ENCODE data around the gene ARHGAP22. TPM values are rescaled to one million over a fixed set of nuclear protein-coding genes. Genes with fewer than 3 reads are reported as not detected.
A peak's percentile ranks its signal among the peaks of the same experiment; 100 is the strongest.

The ARHGAP22 gene
- total RNA-seq, 6 donors from 2014 or later = 1.4 to 25.1 (median 7.1) TPM

- Histone ChIP-seq H3K27ac (no peak overlapping the region), H3K27me3 (no peaks in the 10 kb centered on the region), H3K4me1 (peaks cover 0 to 12% (median 4%) of the 10 kb centered on the region in 4 donors), H3K36me3 (no peaks in the 10 kb centered on the region), H3K9me3 (no peaks in the 10 kb centered on the region), H3K4me3 (no peak overlapping the region)
- DNase-seq (no peak), ATAC-seq (ENCODE audit: low FRiP score in 2 of 2) (no peak)
- 63 to 89% methylated on average over 3 to 4 of the region's 4 CpGs for WGBS, 2 donors
- no peak for TF ChIP-seq EP300 (IDR thresholded peaks at IDR 0.05)
- TF ChIP-seq POLR2AphosphoS5 (IDR thresholded peaks at IDR 0.05) = no peak
- no peak for TF ChIP-seq CTCF (IDR thresholded peaks at IDR 0.05)
- no peak for TF ChIP-seq POLR2A (IDR thresholded peaks at IDR 0.05)
Observed at GRCh38 chr10:48611133-48611532, 6.3 kb upstream of the ARHGAP22 start.

DNA sequence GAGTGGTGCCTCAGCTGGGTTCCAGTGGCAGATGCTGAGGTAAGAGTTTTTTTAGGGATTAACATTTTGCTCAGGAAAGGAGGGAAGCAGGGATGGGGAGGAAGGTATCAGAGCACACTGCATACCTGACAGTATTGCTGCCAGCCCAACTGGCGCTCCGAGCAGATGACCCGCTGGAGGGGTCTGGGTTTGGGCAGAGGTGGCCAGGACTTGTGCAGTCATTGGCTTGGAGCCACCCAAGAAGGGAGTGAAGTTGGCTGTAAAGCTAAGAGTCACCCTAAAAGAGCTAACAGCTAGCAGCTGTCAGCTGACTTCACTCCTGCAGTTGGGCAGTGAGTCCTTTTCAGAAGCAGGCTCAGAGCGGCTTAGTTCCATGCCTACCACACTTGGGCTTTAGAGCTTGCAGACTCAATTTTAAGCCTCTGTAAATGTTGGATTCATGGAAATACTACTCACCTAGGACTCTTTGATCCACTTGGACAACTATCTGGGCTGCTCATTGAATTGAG lies 5.8 kb upstream of the ARHGAP22 start:
- Histone ChIP-seq H3K9me3 (no peaks in the 10 kb centered on the region), H3K4me3 (no peak overlapping the region), H3K27ac (no peak overlapping the region), H3K4me1 (peaks cover 0 to 15% (median 4%) of the 10 kb centered on the region in 4 donors), H3K36me3 (no peaks in the 10 kb centered on the region), H3K27me3 (no peaks in the 10 kb centered on the region)
- WGBS, 2 donors = 90 to 92% methylated on average over 4 of the region's 4 CpGs
- TF ChIP-seq POLR2A (IDR thresholded peaks at IDR 0.05) (no peak), POLR2AphosphoS5 (IDR thresholded peaks at IDR 0.05) (no peak), CTCF (IDR thresholded peaks at IDR 0.05) (no peak), EP300 (IDR thresholded peaks at IDR 0.05) (no peak)
- DNase-seq (no peak), ATAC-seq (ENCODE audit: low FRiP score in 2 of 2) (no peak)

- no peak for ATAC-seq (ENCODE audit: low FRiP score in 2 of 2)
- Histone ChIP-seq H3K4me3 (no peak overlapping the region), H3K36me3 (no peaks in the 10 kb centered on the region), H3K4me1 (peaks cover 2 to 21% (median 7%) of the 10 kb centered on the region in 4 donors), H3K27ac (no peak overlapping the region), H3K27me3 (peaks cover 0 to under 1% (median 0%) of the 10 kb centered on the region in 4 donors), H3K9me3 (no peaks in the 10 kb centered on the region)
- DNase-seq = no peak
- WGBS, 2 donors = 90 to 93% methylated on average over 4 of the region's 4 CpGs
- no peak for TF ChIP-seq POLR2A (IDR thresholded peaks at IDR 0.05)
- TF ChIP-seq CTCF (IDR thresholded peaks at IDR 0.05) = no peak
- TF ChIP-seq POLR2AphosphoS5 (IDR thresholded peaks at IDR 0.05) = no peak
- TF ChIP-seq EP300 (IDR thresholded peaks at IDR 0.05) = no peak
Observed at GRCh38 chr10:48609899-48610584, 5.2 kb upstream of the ARHGAP22 start.

DNA sequence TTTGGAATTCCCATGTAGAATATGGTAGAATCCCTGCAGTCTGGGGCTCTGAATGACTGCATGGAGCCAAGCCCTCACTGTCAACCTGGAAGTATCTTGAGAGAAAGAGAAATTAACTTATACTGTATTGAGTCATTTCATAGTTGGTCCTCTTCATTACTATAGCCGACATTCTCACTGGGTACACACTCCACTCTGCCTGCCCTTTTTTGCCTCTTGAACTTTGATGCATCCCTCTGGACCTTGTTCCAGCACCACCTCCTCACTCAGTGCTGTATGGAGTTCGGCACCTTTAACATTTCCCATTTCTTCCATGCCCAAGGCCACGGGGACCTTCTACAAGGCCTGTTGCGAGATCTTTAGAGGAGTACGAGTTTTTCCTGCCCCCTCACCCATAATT lies 4.6 kb upstream of the ARHGAP22 start:
- Histone ChIP-seq H3K4me3 (no peak overlapping the region), H3K27ac (no peak overlapping the region), H3K9me3 (no peaks in the 10 kb centered on the region), H3K36me3 (no peaks in the 10 kb centered on the region), H3K27me3 (peaks cover 0 to 5% (median 0%) of the 10 kb centered on the region in 4 donors), H3K4me1 (peaks cover 8 to 27% (median 13%) of the 10 kb centered on the region in 4 donors)
- DNase-seq (peak in 1 of 2 donors; percentile 1), ATAC-seq (ENCODE audit: low FRiP score in 2 of 2) (no peak)
- WGBS, 2 donors = 86 to 92% methylated on average over 5 of the region's 5 CpGs
- TF ChIP-seq CTCF (IDR thresholded peaks at IDR 0.05) (no peak), EP300 (IDR thresholded peaks at IDR 0.05) (no peak), POLR2A (IDR thresholded peaks at IDR 0.05) (no peak), POLR2AphosphoS5 (IDR thresholded peaks at IDR 0.05) (no peak)

- H3K4me3 ChIP-seq = no peak overlapping the region
- H3K27me3 ChIP-seq = peaks cover 0 to 5% (median 0%) of the 10 kb centered on the region in 4 donors
- H3K9me3 ChIP-seq = no peaks in the 10 kb centered on the region
- ATAC-seq (ENCODE audit: low FRiP score in 2 of 2) (no peak), DNase-seq (no peak)
- H3K4me1 ChIP-seq = peaks cover 9 to 31% (median 15%) of the 10 kb centered on the region in 4 donors
- H3K36me3 ChIP-seq = no peaks in the 10 kb centered on the region
- H3K27ac ChIP-seq = no peak overlapping the region
- no peak for TF ChIP-seq POLR2A (IDR thresholded peaks at IDR 0.05)
- no peak for TF ChIP-seq POLR2AphosphoS5 (IDR thresholded peaks at IDR 0.05)
- TF ChIP-seq CTCF (IDR thresholded peaks at IDR 0.05) = no peak
Observed at GRCh38 chr10:48608976-48609375, 4.1 kb upstream of the ARHGAP22 start.

All from upper lobe of left lung (tissue), 6 donors.